Panc1 (cell line): ENCODE data around the gene CCDC74B.

ENCODE experiments used
- SIN3A ChIP-seq: IDR thresholded peaks from 2 replicates; pipeline ENCODE4 v1.6.1; 2012; ENCODE audit warnings: low read depth, mild to moderate bottlenecking, low read length, moderate library complexity, borderline replicate concordance; ENCODE audit not compliant: insufficient read depth
- TF ChIP-seq, protein P1 (sequence below): fragments of 450-650 bp; IDR thresholded peaks from 2 replicates; pipeline ENCODE4 v1.5.1; 2017; ENCODE audit warnings: mild to moderate bottlenecking
- TF ChIP-seq, protein P2 (sequence below), 2 experiments: IDR thresholded peaks; 2 replicates each; pipeline ENCODE4 v1.6.1; 2011 to 2012; ENCODE audit warnings: low read depth in 2 of 2, control low read depth in 1 of 2, low read length in 1 of 2, mild to moderate bottlenecking in 1 of 2, moderate library complexity in 1 of 2; ENCODE audit not compliant: insufficient read depth in 1 of 2

DNA sequence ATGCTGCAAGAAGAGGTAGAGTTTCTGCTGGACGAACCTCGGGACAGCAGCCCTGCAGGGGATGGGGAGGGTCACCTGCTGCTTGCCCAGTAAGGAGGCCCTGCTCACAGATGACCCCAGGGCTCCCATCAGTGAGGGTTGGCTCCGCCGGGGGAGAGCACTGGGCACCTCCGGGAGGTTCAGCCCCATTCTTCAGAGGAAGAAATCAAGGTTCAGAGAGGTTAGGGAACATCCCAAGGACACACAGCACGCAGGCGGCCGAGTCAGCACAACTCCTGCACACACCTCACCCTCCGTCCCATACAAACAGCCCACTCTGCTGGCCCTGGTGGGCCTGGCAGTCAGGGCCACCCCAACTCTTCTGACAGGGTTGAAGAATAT, 11.7 kb upstream of the CCDC74B start:
- TF ChIP-seq, protein P1, sequence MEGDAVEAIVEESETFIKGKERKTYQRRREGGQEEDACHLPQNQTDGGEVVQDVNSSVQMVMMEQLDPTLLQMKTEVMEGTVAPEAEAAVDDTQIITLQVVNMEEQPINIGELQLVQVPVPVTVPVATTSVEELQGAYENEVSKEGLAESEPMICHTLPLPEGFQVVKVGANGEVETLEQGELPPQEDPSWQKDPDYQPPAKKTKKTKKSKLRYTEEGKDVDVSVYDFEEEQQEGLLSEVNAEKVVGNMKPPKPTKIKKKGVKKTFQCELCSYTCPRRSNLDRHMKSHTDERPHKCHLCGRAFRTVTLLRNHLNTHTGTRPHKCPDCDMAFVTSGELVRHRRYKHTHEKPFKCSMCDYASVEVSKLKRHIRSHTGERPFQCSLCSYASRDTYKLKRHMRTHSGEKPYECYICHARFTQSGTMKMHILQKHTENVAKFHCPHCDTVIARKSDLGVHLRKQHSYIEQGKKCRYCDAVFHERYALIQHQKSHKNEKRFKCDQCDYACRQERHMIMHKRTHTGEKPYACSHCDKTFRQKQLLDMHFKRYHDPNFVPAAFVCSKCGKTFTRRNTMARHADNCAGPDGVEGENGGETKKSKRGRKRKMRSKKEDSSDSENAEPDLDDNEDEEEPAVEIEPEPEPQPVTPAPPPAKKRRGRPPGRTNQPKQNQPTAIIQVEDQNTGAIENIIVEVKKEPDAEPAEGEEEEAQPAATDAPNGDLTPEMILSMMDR = no peak
- TF ChIP-seq, protein P2, sequence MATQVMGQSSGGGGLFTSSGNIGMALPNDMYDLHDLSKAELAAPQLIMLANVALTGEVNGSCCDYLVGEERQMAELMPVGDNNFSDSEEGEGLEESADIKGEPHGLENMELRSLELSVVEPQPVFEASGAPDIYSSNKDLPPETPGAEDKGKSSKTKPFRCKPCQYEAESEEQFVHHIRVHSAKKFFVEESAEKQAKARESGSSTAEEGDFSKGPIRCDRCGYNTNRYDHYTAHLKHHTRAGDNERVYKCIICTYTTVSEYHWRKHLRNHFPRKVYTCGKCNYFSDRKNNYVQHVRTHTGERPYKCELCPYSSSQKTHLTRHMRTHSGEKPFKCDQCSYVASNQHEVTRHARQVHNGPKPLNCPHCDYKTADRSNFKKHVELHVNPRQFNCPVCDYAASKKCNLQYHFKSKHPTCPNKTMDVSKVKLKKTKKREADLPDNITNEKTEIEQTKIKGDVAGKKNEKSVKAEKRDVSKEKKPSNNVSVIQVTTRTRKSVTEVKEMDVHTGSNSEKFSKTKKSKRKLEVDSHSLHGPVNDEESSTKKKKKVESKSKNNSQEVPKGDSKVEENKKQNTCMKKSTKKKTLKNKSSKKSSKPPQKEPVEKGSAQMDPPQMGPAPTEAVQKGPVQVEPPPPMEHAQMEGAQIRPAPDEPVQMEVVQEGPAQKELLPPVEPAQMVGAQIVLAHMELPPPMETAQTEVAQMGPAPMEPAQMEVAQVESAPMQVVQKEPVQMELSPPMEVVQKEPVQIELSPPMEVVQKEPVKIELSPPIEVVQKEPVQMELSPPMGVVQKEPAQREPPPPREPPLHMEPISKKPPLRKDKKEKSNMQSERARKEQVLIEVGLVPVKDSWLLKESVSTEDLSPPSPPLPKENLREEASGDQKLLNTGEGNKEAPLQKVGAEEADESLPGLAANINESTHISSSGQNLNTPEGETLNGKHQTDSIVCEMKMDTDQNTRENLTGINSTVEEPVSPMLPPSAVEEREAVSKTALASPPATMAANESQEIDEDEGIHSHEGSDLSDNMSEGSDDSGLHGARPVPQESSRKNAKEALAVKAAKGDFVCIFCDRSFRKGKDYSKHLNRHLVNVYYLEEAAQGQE (IDR thresholded peaks at IDR 0.05; ENCODE audit: insufficient read depth in 1 of 2, low read depth in 2 of 2, low read length in 1 of 2) = no peak
- TF ChIP-seq SIN3A = no peak
